Measurements from ENCODE around the gene AMIGO1. TPM values are rescaled to one million over a fixed set of nuclear protein-coding genes. Genes with fewer than 3 reads are reported as not detected.

Gene AMIGO1
- 1 to 10 TPM; 1.6 to 2.2 TPM for total RNA-seq

DNA sequence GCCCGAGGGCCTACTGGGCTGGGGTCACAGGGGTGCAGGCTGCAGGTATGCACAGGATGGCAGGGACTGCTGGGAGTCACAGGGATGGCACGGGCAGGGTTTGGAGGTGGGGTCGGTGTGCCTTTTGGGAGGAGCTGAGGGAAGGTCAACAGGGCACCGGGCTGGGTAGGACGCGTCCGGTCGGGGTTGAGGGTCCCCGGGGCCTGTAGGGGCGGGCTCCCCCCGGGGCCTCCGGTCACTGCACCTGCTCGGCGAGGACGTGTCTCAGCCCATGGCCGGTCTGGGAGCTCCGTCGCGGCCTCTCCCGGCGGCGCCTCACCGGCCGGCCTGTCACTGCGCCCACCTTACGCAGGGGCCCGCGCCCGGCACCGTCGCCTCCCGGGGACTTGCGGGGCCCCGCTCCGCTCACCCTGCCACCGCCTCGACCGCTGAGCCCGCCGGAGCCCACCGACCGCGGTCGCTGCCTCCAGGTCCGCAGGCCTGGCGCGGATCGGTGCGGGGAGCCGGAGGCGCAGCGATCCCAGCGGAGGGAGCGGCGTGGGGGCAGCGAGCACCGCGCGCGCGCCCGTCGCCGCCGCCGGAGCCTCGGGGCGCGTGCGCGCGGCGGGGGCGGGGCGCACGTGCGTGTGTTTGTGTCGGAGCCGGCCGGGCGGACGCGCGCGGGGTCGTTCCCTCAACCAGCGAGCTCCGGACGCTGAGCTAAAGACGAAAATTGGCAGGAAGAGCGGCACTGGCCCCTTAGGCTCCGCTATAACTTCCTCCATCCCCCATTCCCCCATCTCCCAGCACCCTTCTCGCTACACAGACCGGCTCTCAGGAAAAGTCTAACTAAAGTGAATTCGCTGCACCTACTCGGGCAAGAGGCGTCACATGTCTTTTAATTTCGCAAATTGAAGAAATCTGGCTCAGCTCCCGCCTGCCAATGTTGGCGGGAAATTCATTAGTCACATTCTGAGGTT lies at the start of gene AMIGO1:
Gene AMIGO1 (minus strand): TSS at position 552 of the 959 bp plus-strand sequence. CDS start 815 bp downstream, outside the sequence.
- ChIA-PET POLR2A (interaction anchor here (1.0 kb wide), 1 partner anchor 14 kb away, joined by 3 read pairs; no protein-coding TSS in a partner anchor), CTCF (interaction anchor here (1.7 to 33.2 kb wide), 4 partner anchors 9 to 131 kb away, joined by 6 to 1507 read pairs (median 243); partner anchors contain the start of genes ATXN7L2, CYB561D1 and GPR61)
- peaks cover 9% of the 10 kb centered on the region for H3K36me3 Mint-ChIP-seq (ENCODE audit: low read depth)
- peak within 1 kb of the TSS; percentile 79 for H3K4me3 Mint-ChIP-seq
- H3K9me3 Mint-ChIP-seq (ENCODE audit: insufficient read depth): no peaks in the 10 kb centered on the region
- peaks cover 39% of the 10 kb centered on the region for H3K4me1 Mint-ChIP-seq (ENCODE audit: low read depth)
- peaks cover 12% of the 10 kb centered on the region for H3K27me3 Mint-ChIP-seq (ENCODE audit: low read depth)
- ATAC-seq: peak; percentile 70
- DNase-seq: peak; percentile 61
- peak within 1 kb of the TSS; percentile 68 for H3K27ac Mint-ChIP-seq

GRCh38 chr1:109557520-109557919 lies 48.0 kb upstream of the AMIGO1 start:
- H3K9me3 Mint-ChIP-seq (ENCODE audit: insufficient read depth): no peaks in the 10 kb centered on the region
- DNase-seq (no peak), ATAC-seq (no peak)
- ChIA-PET POLR2A (interaction anchor here (1.0 kb wide), 1 partner anchor 9 kb away, joined by 4 read pairs; the partner anchor contains the start of gene GNAI3), CTCF (no interaction called here)
- peaks cover 28% of the 10 kb centered on the region for H3K36me3 Mint-ChIP-seq (ENCODE audit: low read depth)
- peaks cover 36% of the 10 kb centered on the region for H3K4me1 Mint-ChIP-seq (ENCODE audit: low read depth)
- no peak overlapping the region for H3K27ac Mint-ChIP-seq
- H3K4me3 Mint-ChIP-seq: no peak overlapping the region
- no peaks in the 10 kb centered on the region for H3K27me3 Mint-ChIP-seq (ENCODE audit: low read depth)

- DNase-seq (no peak), ATAC-seq (no peak)
- H3K27ac Mint-ChIP-seq: no peak overlapping the region
- no peak overlapping the region for H3K4me3 Mint-ChIP-seq
- H3K9me3 Mint-ChIP-seq (ENCODE audit: insufficient read depth): no peaks in the 10 kb centered on the region
- H3K4me1 Mint-ChIP-seq (ENCODE audit: low read depth): peaks cover 37% of the 10 kb centered on the region
- POLR2A ChIA-PET: interaction anchor here (0.6 to 1.0 kb wide), 2 partner anchors 8 to 389 kb away, joined by 3 to 4 read pairs; partner anchors contain the start of gene GNAI3
- no peaks in the 10 kb centered on the region for H3K27me3 Mint-ChIP-seq (ENCODE audit: low read depth)
- peaks cover 30% of the 10 kb centered on the region for H3K36me3 Mint-ChIP-seq (ENCODE audit: low read depth)
- CTCF ChIA-PET: interaction anchor here (1.1 kb wide), 1 partner anchor 11 kb away, joined by 3 read pairs; no protein-coding TSS in a partner anchor
Observed at GRCh38 chr1:109556563-109556962, 47.0 kb upstream of the AMIGO1 start.

GRCh38 chr1:109548321-109549267 lies 39.1 kb upstream of the AMIGO1 start, which contains the start of gene GNAI3:
Gene GNAI3, plus strand, starts transcription at chr1:109548615. Its CDS starts 106 bp downstream, at chr1:109548721.
- DNase-seq: peak; percentile 98
- H3K36me3 Mint-ChIP-seq (ENCODE audit: low read depth): peaks cover 24% of the 10 kb centered on the region
- H3K27me3 Mint-ChIP-seq (ENCODE audit: low read depth): no peaks in the 10 kb centered on the region
- peak within 1 kb of the TSS; percentile 98 for H3K27ac Mint-ChIP-seq
- CTCF ChIA-PET: interaction anchor here (0.7 to 3.5 kb wide), 32 partner anchors 9 to 506 kb away, joined by 3 to 63 read pairs (median 4); partner anchors contain the start of genes AHCYL1, AMPD2, CYB561D1 and GNAT2
- peak within 1 kb of the TSS; percentile 97 for H3K4me3 Mint-ChIP-seq
- peak; percentile 92 for ATAC-seq
- H3K4me1 Mint-ChIP-seq (ENCODE audit: low read depth): peaks cover 44% of the 10 kb centered on the region
- no peaks in the 10 kb centered on the region for H3K9me3 Mint-ChIP-seq (ENCODE audit: insufficient read depth)
- POLR2A ChIA-PET: interaction anchor here (0.6 to 3.1 kb wide), 51 partner anchors 8 to 790 kb away, joined by 3 to 52 read pairs (median 5); partner anchors contain the start of genes AHCYL1, AMPD2, ATXN7L2 and CYB561D1

DNA sequence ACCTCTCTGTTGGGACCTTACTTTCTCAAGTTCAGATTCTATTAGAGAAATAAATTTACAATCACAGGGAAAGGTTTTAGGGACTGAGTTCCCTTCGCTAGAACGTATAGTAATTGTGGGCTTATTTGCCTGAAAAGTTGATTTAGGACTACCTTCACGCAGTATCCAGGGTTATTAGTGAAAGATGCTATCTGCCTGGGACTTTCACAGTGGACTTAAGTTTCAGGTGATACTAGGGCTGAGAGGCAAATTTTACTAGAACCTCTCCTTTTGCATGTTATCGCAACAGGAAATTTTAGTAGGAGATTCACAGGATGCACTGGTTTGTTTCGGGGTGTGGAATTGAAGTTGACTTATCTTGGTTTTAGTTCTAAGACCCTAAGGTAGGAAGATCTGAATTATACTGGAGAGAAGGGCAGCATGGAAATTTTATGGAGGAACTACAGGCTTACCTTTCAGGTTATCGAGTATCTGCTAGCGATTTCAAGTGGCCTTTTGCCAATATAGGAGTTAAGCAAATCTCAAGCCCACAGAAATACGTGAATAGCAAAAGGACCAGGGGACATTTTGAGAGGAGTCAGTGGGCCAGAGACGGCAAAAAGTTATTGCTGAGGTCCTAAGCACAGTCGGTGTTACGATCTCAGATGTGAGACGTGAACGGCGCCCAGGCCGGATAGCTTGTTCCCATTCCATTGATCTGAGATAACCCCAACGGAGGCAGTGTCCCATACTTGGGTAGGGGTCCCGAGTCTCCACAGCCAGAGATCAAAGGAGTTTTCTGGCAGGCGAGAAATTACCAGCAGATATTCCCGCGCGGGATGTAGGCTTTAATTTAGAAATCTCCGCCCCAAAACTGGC lies 38.2 kb upstream of the AMIGO1 start:
- DNase-seq: no peak
- peaks cover 43% of the 10 kb centered on the region for H3K4me1 Mint-ChIP-seq (ENCODE audit: low read depth)
- POLR2A ChIA-PET: interaction anchor here (0.8 to 3.1 kb wide), 36 partner anchors 8 to 489 kb away, joined by 3 to 52 read pairs (median 6); partner anchors contain the start of genes AHCYL1, AMPD2, ATXN7L2 and CYB561D1
- H3K27me3 Mint-ChIP-seq (ENCODE audit: low read depth): no peaks in the 10 kb centered on the region
- no peaks in the 10 kb centered on the region for H3K9me3 Mint-ChIP-seq (ENCODE audit: insufficient read depth)
- peak overlapping the region; percentile 97 for H3K4me3 Mint-ChIP-seq
- H3K27ac Mint-ChIP-seq: peak overlapping the region; percentile 98
- H3K36me3 Mint-ChIP-seq (ENCODE audit: low read depth): peaks cover 22% of the 10 kb centered on the region
- CTCF ChIA-PET: interaction anchor here (0.9 to 26.3 kb wide), 30 partner anchors 8 to 437 kb away, joined by 3 to 1507 read pairs (median 9); partner anchors contain the start of genes AHCYL1, AMIGO1, AMPD2 and CYB561D1
- peak; percentile 12 for ATAC-seq

- Mint-ChIP-seq H3K27me3 (ENCODE audit: low read depth) (no peaks in the 10 kb centered on the region), H3K36me3 (ENCODE audit: low read depth) (peaks cover 19% of the 10 kb centered on the region), H3K4me1 (ENCODE audit: low read depth) (peaks cover 40% of the 10 kb centered on the region), H3K4me3 (peak overlapping the region; percentile 97), H3K27ac (peak overlapping the region; percentile 98), H3K9me3 (ENCODE audit: insufficient read depth) (no peaks in the 10 kb centered on the region)
- DNase-seq: peak; percentile 95
- ChIA-PET POLR2A (interaction anchor here (0.6 to 1.7 kb wide), 7 partner anchors 22 to 94 kb away, joined by 3 to 9 read pairs (median 4); partner anchors contain the start of genes AMPD2 and GNAT2), CTCF (interaction anchor here (0.6 to 26.3 kb wide), 46 partner anchors 9 to 519 kb away, joined by 3 to 1507 read pairs (median 5); partner anchors contain the start of genes AHCYL1, AMIGO1, AMPD2 and CYB561D1)
- ATAC-seq: peak; percentile 50
Observed at GRCh38 chr1:109546311-109547109, 37.0 kb upstream of the AMIGO1 start.

DNA sequence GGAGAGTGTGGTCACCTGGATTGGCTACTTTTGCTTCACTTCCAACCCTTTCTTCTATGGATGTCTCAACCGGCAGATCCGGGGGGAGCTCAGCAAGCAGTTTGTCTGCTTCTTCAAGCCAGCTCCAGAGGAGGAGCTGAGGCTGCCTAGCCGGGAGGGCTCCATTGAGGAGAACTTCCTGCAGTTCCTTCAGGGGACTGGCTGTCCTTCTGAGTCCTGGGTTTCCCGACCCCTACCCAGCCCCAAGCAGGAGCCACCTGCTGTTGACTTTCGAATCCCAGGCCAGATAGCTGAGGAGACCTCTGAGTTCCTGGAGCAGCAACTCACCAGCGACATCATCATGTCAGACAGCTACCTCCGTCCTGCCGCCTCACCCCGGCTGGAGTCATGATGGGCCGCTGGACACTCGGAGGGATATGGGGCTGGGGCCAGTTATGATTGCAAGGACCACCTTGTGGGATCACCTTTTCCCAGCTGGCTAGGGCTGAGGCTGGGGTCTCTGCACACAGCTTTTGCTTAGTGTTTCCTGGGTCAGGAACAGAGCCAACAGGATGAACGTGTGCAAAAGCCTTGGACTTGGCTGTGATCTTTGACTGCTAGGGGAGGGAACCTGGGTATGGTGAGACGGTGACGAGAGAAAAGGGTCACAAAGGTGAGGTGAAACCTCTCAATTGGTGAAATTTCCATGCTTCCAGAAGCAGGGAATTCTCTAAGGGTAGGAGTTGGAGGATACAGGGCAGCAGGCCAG lies 34.6 kb upstream of the AMIGO1 start:
- ATAC-seq: no peak
- no peak overlapping the region for H3K4me3 Mint-ChIP-seq
- H3K36me3 Mint-ChIP-seq (ENCODE audit: low read depth): peaks cover 7% of the 10 kb centered on the region
- peaks cover 5% of the 10 kb centered on the region for H3K27me3 Mint-ChIP-seq (ENCODE audit: low read depth)
- H3K27ac Mint-ChIP-seq: no peak overlapping the region
- ChIA-PET CTCF (interaction anchor here (0.8 to 26.3 kb wide), 10 partner anchors 12 to 441 kb away, joined by 3 to 1507 read pairs (median 42); partner anchors contain the start of genes AHCYL1, AMIGO1, AMPD2 and CYB561D1), POLR2A (interaction anchor here (0.6 kb wide), 1 partner anchor 145 kb away, joined by 3 read pairs; no protein-coding TSS in a partner anchor)
- peaks cover 20% of the 10 kb centered on the region for H3K4me1 Mint-ChIP-seq (ENCODE audit: low read depth)
- no peaks in the 10 kb centered on the region for H3K9me3 Mint-ChIP-seq (ENCODE audit: insufficient read depth)
- peak; percentile 20 for DNase-seq

DNA sequence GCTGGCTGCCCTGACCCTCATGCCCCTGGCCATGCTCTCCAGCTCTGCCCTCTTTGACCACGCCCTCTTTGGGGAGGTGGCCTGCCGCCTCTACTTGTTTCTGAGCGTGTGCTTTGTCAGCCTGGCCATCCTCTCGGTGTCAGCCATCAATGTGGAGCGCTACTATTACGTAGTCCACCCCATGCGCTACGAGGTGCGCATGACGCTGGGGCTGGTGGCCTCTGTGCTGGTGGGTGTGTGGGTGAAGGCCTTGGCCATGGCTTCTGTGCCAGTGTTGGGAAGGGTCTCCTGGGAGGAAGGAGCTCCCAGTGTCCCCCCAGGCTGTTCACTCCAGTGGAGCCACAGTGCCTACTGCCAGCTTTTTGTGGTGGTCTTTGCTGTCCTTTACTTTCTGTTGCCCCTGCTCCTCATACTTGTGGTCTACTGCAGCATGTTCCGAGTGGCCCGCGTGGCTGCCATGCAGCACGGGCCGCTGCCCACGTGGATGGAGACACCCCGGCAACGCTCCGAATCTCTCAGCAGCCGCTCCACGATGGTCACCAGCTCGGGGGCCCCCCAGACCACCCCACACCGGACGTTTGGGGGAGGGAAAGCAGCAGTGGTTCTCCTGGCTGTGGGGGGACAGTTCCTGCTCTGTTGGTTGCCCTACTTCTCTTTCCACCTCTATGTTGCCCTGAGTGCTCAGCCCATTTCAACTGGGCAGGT lies 33.9 kb upstream of the AMIGO1 start:
- CTCF ChIA-PET: interaction anchor here (1.6 to 26.3 kb wide), 8 partner anchors 11 to 441 kb away, joined by 3 to 1507 read pairs (median 70); partner anchors contain the start of genes AHCYL1, AMIGO1 and CYB561D1
- peaks cover 3% of the 10 kb centered on the region for H3K36me3 Mint-ChIP-seq (ENCODE audit: low read depth)
- DNase-seq (peak; percentile 20), ATAC-seq (no peak)
- POLR2A ChIA-PET: interaction anchor here (1.2 kb wide), 1 partner anchor 50 kb away, joined by 3 read pairs; the partner anchor contains the start of gene CYB561D1
- H3K27ac Mint-ChIP-seq: no peak overlapping the region
- H3K9me3 Mint-ChIP-seq (ENCODE audit: insufficient read depth): no peaks in the 10 kb centered on the region
- H3K4me3 Mint-ChIP-seq: no peak overlapping the region
- H3K27me3 Mint-ChIP-seq (ENCODE audit: low read depth): peaks cover 5% of the 10 kb centered on the region
- H3K4me1 Mint-ChIP-seq (ENCODE audit: low read depth): peaks cover 17% of the 10 kb centered on the region
